Activated CD8-positive, alpha-beta memory T cell treated with anti-CD3 and anti-CD28 coated beads for 48 hours (primary cell): Measurements from ENCODE around the gene SEC16A.

Experiments used
- DNase-seq, 3 experiments: peaks; one replicate each; pipeline ENCODE4 v3.0.0-alpha.2; 2020; ENCODE audit warnings: low read depth in 2 of 3, low spot score in 2 of 3

Gene SEC16A

GRCh38 chr9:136518623-136519022 lies 35.8 kb upstream of the SEC16A start:
- no peak for DNase-seq

DNA sequence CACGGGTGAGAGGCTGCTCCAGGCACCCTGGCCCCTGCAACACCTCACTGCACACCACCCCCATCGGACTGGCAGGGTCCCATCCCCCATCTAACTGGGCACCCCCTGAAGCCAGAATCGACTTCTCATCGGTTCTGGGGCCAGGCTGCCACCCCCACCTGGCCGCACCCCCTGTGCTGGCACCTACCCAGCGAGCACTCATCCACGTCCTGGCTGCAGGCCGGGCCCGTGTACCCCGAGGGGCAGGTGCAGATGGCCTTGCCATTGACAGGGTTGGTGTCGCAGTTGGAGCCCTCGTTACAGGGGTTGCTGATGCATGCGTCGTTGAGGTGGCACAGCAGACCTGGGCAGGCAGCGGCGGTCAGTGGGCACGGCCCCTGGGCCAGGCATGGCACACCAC lies 35.1 kb upstream of the SEC16A start:
- DNase-seq = no peak

DNA sequence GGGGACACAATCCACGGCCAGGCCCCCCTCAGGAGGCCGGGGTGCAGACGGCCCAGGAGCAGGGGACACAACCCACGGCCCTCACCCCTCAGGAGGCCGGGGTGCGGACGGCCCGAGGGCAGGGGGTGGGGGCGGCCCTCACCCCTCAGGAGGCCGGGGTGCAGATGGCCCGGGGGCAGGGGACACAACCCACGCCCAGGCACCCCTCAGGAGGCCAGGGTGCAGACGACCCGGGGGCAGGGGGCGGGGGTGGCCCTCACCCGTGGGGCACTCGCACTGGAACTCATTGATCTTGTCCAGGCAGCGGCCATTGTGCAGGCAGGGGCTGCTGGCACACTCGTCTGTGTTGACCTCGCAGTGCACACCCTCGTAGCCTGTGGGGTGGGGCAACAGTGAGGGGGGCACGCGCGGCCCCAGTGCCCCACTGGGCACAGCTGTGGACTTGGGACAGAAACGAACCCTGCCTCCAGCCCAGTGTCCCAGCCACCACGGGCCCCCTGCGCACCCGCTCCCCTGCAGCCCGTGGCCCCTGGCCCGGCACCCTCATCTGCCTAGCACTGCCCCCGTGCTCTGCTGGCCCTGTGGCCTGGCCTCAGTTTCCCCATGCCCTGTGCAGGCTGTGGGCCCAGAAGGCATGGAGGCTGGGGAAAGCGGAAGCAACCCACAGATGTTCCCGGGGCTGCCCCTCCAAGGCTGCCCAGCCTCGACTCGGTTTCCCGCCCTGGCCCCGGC lies 34.3 kb upstream of the SEC16A start:
- no peak for DNase-seq

DNA sequence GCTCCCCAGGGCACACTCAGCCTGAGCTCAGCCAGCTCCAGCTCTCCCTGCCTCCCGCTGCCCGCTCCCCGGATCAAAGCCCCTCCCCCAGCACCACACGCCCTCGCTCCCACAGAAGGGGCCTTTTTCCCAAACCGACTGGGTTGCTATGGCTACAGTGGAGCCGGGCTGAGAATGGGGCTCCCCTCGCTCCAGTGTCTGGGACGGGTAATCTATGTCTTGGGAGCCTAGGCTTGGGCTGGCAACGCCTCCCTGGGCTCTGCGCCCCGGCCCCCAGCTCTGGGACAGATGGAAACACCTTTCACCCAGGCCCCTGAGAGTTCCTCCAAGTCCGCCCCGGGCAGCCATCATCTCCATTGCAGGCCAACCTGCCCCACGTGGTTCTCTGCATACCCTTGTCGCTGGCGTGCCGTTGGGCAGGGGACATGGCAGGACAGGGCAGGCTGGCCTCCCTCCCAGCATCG lies 33.4 kb upstream of the SEC16A start:
- no peak for DNase-seq

DNA sequence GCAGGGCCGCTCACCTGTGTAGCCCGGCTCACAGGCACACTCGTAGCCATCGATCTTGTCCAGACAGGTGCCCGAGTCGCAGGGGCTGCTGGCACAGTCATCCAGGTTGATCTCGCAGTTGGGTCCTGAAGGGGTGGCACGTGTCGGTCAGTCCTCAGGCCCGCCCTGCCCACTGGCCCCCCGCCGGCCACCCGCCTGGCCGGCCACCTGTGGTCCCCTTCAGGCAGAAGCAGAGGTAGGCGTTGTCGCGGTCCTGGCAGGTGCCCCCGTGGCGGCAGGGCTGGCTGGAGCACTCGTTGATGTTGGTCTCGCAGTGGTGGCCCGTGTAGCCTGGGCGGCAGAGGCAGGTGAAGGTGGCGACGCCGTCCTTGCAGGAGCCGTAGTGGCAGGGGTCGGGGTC lies 32.4 kb upstream of the SEC16A start:
- no peak for DNase-seq

DNA sequence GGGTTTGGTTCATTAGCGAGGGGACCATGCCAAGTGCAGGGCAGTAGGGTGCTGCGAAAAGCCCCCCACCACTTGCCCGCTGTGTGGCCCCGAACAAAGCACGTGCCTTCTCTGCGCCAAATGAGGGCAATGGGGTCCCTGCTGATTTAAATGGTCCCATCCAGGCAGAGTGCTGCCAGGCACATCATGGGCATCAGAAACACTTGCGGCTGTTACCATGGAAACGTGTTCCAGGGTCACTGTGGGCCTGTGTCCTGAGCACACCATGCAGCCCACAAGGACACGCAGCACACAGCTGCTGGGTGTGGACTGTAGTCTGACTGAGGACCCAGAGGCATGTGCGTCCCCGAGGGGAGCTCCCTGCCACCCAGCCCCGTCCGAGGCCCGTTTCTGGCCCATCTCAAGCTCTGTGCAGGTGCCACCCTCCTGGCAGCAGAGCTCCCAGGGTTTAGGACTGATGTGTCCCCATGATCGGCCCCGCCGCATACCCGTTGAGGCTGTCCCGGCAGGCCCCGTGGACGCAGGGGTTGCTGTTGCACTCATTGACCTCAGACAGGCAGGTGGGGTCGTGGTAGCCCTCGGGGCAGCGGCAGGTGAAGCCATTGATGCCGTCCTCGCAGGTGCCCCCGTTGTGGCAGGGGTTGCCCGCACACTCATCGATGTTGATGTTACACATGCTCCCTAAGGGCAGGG lies 31.3 kb upstream of the SEC16A start:
- DNase-seq = no peak

GRCh38 chr9:136513191-136513590 lies 30.4 kb upstream of the SEC16A start:
- no peak for DNase-seq

GRCh38 chr9:136512651-136513071 lies 29.8 kb upstream of the SEC16A start:
- no peak for DNase-seq

DNA sequence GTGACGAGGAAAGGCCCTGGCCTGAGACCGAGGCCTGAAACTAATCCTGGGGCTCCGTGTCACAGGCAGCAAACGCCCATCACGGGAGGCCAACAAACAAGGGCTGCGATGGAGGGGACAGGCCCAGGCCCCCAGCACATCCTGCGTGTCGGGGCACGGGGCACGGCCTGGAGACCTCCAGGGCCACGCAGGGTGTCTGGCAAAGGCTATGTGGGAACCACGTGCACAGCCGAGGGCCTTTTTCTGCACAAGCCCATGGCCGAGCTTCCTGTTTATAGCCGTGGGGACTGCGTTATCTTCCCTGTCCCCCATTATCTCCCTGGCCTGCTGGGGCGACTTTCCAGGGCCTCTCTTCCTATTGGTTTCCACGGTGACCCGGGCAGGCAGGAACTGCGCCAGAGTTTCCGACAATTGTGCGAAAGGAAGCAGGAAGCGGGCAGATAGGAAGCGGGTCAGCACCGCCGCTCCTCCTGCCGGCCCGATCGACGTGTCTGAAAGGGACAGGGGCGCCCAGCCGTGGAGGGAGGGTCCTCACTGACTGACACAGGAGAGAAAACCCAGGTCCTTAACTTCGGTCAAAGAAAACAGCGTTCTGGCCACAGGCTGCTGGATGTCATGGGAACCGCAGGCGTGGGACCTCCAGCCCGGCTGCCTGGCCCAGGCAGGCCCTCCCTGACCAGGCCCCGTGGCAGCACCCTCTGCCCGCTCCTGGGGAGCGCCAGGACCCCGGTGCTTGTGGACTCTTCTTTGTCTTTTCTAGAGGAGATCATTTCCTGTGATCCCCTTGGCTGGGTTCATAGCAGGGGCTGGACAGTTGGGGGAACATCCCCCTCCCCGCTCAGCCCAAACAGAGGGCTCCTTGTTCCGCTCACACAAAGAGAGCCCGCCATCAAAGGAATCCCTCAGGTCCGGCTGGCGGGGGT lies 29.1 kb upstream of the SEC16A start:
- DNase-seq = no peak

DNA sequence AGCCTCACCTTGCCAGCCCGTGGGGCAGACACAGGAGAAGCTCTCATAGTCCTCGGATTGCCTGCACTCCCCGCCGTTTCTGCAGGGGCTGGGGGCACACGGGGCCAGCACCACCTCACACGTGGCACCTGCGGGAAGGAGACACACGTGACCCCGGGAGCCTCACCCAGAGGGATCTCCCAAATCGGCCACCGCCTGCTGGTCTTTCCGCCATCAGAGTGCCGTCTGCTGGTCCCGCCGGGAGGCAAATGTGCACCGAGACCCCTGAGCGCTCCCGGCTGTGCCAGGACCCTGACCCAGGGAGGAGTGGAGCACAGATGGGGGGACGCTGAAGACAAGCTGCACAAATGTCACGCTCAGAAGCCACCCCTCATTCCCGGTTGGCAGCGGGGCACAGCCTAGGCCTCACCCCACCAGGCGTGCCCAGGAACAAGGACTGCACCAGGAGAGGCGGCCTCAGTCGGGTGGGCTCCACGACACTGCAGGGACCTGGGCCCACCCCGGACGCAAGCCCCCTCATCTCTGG lies 28.4 kb upstream of the SEC16A start:
- no peak for DNase-seq

GRCh38 chr9:136510561-136510960 lies 27.7 kb upstream of the SEC16A start:
- DNase-seq = no peak

DNA sequence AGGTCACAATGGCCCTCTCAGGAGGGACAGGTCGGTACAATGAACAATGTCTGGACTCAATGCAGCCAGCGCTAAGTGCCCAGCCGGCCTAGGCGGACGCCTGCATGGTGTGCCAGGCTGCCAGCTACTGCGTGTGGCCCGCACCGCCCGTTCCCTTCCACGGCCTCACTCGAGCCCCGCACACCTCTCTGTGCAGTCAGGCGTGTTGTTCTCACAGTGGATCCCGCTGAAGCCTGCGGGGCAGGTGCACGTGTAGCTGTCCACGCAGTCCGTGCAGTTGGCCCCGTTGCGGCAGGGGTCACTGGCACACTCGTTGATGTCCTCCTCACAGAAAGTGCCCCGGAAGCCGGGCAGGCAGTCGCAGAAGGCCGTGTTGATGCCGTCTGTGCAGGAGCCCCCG lies 26.7 kb upstream of the SEC16A start:
- DNase-seq = no peak

GRCh38 chr9:136508729-136509500 lies 26.1 kb upstream of the SEC16A start:
- no peak for DNase-seq

GRCh38 chr9:136507992-136508375 lies 25.1 kb upstream of the SEC16A start:
- no peak for DNase-seq

DNA sequence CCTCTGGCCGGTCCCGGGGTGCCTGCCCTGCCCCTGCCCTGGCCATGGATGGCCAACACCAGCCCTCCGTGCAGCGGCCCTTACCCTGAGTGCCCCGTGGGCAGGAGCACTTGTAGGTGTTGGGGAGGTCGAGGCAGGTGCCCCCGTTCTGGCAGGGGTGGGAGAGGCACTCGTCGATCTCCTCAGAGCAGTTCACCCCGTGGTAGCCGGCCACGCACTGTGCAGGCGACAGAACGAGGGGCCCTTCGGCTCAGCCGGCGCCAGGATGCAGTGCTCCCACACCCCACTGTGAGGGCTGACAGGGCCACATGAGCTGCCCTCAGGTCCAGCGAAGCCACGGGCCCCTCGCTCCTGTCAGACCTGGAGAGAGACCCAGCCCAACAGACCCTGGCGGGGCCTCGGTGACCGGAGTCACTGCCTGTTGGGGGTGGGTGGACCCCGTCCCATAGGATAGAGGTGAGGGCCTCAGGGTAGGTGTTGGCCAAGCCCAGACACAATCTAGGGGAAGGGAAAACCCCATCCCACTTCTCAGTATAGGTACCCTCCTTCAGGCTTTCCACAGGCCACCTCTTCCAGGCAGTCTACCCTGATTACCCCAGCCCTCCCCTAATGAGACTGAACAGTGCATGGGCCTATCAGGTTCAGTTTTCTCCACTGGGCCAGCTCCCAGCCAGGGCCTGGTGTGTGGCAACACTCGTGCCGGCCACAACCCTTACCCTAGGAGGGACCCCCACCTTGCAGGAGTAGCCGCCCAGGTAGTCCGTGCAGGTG lies 24.6 kb upstream of the SEC16A start:
- DNase-seq = no peak

DNA sequence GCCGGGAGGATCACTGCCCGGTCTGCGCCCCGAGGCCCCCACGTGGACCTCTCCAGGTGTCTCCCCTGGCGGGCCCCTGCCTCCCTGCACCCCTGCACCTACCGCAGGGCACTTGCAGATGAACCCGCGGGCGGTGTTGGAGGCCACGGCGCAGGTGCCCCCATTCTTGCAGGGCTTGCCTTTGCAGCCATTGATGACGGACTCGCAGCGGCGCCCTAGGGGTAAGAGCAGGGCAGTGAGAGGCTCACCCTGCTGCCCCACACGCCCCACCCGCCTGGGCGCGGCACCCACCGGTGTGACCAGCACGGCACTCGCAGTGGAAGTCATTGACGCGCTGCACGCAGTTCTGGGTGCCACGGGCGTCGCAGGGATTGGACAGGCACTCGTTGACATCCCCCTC lies 23.6 kb upstream of the SEC16A start:
- DNase-seq = no peak

GRCh38 chr9:136505406-136506403 lies 22.9 kb upstream of the SEC16A start:
- no peak for DNase-seq

GRCh38 chr9:136504512-136505348 lies 21.9 kb upstream of the SEC16A start:
- DNase-seq = no peak
